Measurements from ENCODE around the gene FAM167B.

Gene FAM167B

DNA sequence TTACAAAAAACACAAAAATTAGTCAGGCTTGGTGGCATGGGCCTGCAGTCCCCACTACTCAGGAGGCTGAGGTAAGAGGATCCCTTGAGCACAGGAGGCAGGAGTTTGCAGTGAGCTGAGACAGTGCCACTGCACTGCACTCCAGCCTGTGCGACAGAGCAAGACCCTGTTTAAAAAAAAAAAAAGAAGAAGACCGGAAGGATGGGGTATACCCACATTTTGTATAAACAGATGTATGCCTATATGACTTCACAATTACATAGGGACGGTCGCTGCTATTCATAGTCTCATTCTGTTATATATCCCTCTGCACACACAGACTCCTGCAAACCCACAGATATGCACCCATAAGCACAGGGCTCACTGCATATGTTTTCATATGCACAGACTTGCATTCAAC, 16.7 kb downstream of the FAM167B start:
- CTCF ChIA-PET: no interaction called here
- TF ChIP-seq SUZ12 (IDR thresholded peaks at IDR 0.05) (no peak), ARNT (IDR thresholded peaks at IDR 0.05) (no peak)
- POLR2A ChIA-PET: no interaction called here
- no peak for DNase-seq (ENCODE audit: extremely low spot score)

DNA sequence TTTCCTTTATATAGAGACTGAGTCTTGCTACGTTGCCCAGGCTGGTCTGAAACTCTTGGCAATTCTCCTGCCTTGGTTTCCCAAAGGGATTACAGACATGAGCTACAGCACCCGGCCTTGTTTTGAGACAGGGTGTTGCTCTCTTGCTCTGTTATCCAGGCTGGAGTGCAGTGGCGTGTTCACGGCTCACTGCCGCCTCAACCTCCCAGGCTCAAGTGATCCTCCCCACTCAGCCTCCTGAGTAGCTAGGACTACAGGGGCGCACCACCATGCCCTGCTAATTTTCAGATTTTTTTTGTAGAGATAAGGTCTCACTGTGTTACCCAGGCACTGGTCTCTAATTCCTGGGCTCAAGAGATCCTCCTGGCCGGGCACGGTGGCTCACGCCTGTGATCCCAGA, 18.8 kb downstream of the FAM167B start:
- CTCF ChIA-PET: no interaction called here
- POLR2A ChIA-PET: no interaction called here
- no peak for DNase-seq (ENCODE audit: extremely low spot score)
- no peak for TF ChIP-seq TARDBP (IDR thresholded peaks at IDR 0.05)
- TF ChIP-seq, protein P1, sequence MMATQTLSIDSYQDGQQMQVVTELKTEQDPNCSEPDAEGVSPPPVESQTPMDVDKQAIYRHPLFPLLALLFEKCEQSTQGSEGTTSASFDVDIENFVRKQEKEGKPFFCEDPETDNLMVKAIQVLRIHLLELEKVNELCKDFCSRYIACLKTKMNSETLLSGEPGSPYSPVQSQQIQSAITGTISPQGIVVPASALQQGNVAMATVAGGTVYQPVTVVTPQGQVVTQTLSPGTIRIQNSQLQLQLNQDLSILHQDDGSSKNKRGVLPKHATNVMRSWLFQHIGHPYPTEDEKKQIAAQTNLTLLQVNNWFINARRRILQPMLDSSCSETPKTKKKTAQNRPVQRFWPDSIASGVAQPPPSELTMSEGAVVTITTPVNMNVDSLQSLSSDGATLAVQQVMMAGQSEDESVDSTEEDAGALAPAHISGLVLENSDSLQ (IDR thresholded peaks at IDR 0.05): no peak
- TF ChIP-seq ZNF384 (IDR thresholded peaks at IDR 0.05): no peak
- no peak for TF ChIP-seq ARNT (IDR thresholded peaks at IDR 0.05)
- no peak for TF ChIP-seq LEF1 (IDR thresholded peaks at IDR 0.05; ENCODE audit: borderline replicate concordance)
- TF ChIP-seq ELF4 (IDR thresholded peaks at IDR 0.05): no peak
- no peak for TF ChIP-seq CTBP1 (IDR thresholded peaks at IDR 0.05; ENCODE audit: borderline replicate concordance)
- TF ChIP-seq SUZ12 (IDR thresholded peaks at IDR 0.05): no peak

DNA sequence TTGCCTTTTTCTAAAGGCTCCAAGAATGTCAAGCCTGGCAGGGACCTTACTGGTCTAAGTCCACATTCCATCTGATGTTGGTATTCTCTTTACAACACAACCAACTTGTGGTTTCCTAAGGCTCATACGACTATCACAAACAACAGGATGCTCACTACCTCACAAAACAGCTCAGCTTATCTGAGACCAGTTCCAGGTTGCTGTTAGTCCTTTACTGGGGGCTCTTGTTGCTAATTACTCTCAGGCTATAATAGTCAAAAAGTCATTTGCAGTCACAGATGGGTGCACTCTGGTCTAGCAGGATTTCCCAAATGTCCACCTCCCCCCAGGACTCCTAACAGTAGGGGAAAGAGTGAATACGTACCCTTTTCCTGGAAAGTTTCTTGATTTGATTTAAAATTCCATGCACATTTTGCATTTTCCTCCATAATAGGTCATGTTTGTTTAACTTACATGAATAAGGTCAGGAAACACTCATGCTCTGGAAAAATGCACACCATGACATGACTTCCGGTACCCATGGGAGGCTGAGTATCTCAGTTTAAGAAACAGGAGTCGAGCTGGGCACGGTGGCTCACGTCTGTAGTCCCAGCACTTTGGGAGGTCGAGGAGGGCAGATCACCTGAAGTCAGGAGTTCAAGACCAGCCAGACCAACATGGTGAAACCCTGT, 20.0 kb downstream of the FAM167B start:
- TF ChIP-seq HDGF (IDR thresholded peaks at IDR 0.05; ENCODE audit: borderline replicate concordance) (no peak), NFRKB (IDR thresholded peaks at IDR 0.05) (no peak), LEF1 (IDR thresholded peaks at IDR 0.05; ENCODE audit: borderline replicate concordance) (no peak), FOXK2 (IDR thresholded peaks at IDR 0.05) (no peak), TARDBP (IDR thresholded peaks at IDR 0.05) (no peak), FOXA1 (IDR thresholded peaks at IDR 0.05) (no peak), CTBP1 (IDR thresholded peaks at IDR 0.05; ENCODE audit: borderline replicate concordance) (no peak), ZNF384 (IDR thresholded peaks at IDR 0.05) (no peak), SUZ12 (IDR thresholded peaks at IDR 0.05) (no peak), SP1 (IDR thresholded peaks at IDR 0.05) (no peak), BHLHE40 (IDR thresholded peaks at IDR 0.05; ENCODE audit: borderline replicate concordance) (no peak), L3MBTL2 (conservative IDR thresholded peaks at IDR 0.05) (no peak), FOXM1 (IDR thresholded peaks at IDR 0.05; ENCODE audit: borderline replicate concordance) (no peak), ELF4 (IDR thresholded peaks at IDR 0.05) (no peak), ARNT (IDR thresholded peaks at IDR 0.05) (no peak)
- TF ChIP-seq, protein P1 (IDR thresholded peaks at IDR 0.05): no peak
- DNase-seq (ENCODE audit: extremely low spot score): no peak
- ChIA-PET POLR2A (no interaction called here), CTCF (no interaction called here)

DNA sequence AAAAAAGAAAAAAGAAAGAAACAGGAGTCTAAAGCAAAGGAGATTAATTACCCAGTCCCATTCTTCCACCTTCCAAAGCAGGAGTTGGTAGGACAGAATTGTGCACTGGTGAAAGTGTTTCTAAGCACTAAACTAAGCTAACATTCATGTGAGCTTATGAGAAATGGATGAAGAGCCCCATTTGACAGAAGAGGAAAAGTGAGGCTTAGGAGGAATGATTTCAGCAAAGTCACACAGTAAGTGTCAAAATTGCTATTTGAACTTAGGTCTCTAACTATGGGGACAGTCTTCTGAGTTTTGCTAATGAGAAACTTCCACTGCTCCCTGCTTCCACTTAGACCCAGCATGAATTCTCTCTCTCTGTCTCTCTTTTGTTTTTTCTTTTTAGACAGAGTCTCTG, 22.7 kb downstream of the FAM167B start:
- CTCF ChIA-PET: no interaction called here

DNA sequence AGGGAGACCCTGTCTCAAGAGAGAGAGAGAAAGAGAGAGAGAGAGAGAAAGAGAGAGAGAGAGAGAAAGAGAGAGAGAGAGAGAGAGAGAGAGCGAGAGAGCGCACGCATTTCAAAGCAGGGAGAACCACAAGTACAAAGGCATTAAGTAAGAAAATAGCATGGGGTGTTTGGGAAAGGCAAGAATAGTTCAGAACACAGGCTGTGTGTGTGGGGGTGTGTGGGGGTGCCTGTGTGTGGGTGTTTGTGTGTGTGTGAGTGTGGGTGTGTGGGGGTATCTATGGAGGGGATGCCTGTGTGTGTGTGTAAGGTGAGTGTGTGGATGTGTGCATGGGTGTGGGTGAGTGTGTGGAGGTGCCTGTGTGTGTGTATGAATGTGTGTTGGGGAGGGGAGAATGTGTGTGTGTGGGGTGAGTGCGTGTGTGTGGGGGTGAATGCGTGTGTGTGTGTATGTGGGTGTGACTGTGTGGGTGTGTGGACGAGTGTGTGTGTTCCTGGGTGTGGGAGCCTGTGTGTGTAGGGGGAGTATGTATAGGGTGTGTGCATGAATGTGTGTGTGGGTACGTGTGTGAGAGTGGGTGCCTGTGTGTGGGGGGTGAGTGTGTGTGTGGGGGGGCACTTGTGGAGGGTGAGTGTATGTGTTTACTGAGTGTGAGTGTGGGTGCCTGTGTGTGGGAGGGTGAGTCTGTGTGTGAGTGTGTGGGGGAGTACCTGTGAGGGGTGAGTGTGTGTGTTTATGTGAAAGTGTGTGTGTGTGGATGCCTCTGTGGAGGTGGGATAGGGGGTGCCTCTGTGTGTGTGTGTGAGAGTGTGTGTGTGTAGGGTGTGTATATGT, 25.8 kb downstream of the FAM167B start:
- POLR2A ChIA-PET: no interaction called here
- TF ChIP-seq FOXM1 (IDR thresholded peaks at IDR 0.05; ENCODE audit: borderline replicate concordance): no peak
- TF ChIP-seq TARDBP (IDR thresholded peaks at IDR 0.05): no peak
- no peak for TF ChIP-seq CTBP1 (IDR thresholded peaks at IDR 0.05; ENCODE audit: borderline replicate concordance)
- TF ChIP-seq FOXA1 (IDR thresholded peaks at IDR 0.05): no peak
- TF ChIP-seq SUZ12 (IDR thresholded peaks at IDR 0.05): no peak
- no peak for TF ChIP-seq NFRKB (IDR thresholded peaks at IDR 0.05)
- TF ChIP-seq HDGF (IDR thresholded peaks at IDR 0.05; ENCODE audit: borderline replicate concordance): no peak
- TF ChIP-seq ARNT (IDR thresholded peaks at IDR 0.05): no peak
- no peak for DNase-seq (ENCODE audit: extremely low spot score)
- CTCF ChIA-PET: no interaction called here

More for the DNA sequence above, 22.7 kb downstream of the FAM167B start:
- no peak for DNase-seq (ENCODE audit: extremely low spot score)
- TF ChIP-seq ARNT (IDR thresholded peaks at IDR 0.05) (no peak), FOXA1 (IDR thresholded peaks at IDR 0.05) (no peak), NFRKB (IDR thresholded peaks at IDR 0.05) (no peak), TARDBP (IDR thresholded peaks at IDR 0.05) (no peak), ELF4 (IDR thresholded peaks at IDR 0.05) (no peak), L3MBTL2 (conservative IDR thresholded peaks at IDR 0.05) (no peak), FOXM1 (IDR thresholded peaks at IDR 0.05; ENCODE audit: borderline replicate concordance) (no peak), BHLHE40 (IDR thresholded peaks at IDR 0.05; ENCODE audit: borderline replicate concordance) (no peak), SP1 (IDR thresholded peaks at IDR 0.05) (no peak), CTBP1 (IDR thresholded peaks at IDR 0.05; ENCODE audit: borderline replicate concordance) (no peak), HDGF (IDR thresholded peaks at IDR 0.05; ENCODE audit: borderline replicate concordance) (no peak), LEF1 (IDR thresholded peaks at IDR 0.05; ENCODE audit: borderline replicate concordance) (no peak), SUZ12 (IDR thresholded peaks at IDR 0.05) (no peak), FOXK2 (IDR thresholded peaks at IDR 0.05) (no peak)
- TF ChIP-seq, protein P1 (IDR thresholded peaks at IDR 0.05): no peak
- POLR2A ChIA-PET: no interaction called here
